CD4-positive, alpha-beta T cell (primary cell): ENCODE data around the gene RIMS3. TPM values are rescaled to one million over a fixed set of nuclear protein-coding genes. Genes with fewer than 3 reads are reported as not detected.

ENCODE experiments used
- ATAC-seq: fragments of 200-7000 bp; cut with Tn5 transposase; one replicate; pipeline ENCODE4 v1.10.0; 2022; ENCODE audit warnings: mild to moderate bottlenecking; ENCODE audit not compliant: poor library complexity
- CTCF ChIA-PET: fragments of 350-600 bp; sonication (Branson Sonifier 250); formaldehyde crosslinking; loops from one replicate; lab custom pipeline; 2021; ENCODE audit warnings: antibody characterized with exemption, inconsistent platforms; lab: Charles Lee
- POLR2A ChIA-PET: fragments of 350-600 bp; sonication (Branson Sonifier 250); formaldehyde crosslinking; loops from one replicate; lab custom pipeline; 2021; ENCODE audit warnings: antibody characterized with exemption, inconsistent platforms; lab: Charles Lee
- DNase-seq, 14 experiments: peaks; one replicate each; pipeline ENCODE4 v3.0.0-alpha.2; 2013 to 2020; ENCODE audit warnings: mixed read lengths in 2 of 14
- H3K27ac ChIP-seq, 2 donors: one replicate each; pipeline versions ENCODE4 v1.5.1 to v1.7.0; 2013; ENCODE audit warnings: low read length in 2 of 2, low read depth in 1 of 2, mild to moderate bottlenecking in 1 of 2
- H3K27me3 ChIP-seq, 2 experiments: 1 replicate in 1 of 2; 2 replicates in 1 of 2; pipeline versions ENCODE4 v1.6.1 to v1.7.0; 2013; ENCODE audit warnings: low read length in 2 of 2, control low read depth in 1 of 2, mild to moderate bottlenecking in 1 of 2, moderate library complexity in 1 of 2; ENCODE audit not compliant: insufficient read depth in 2 of 2, control insufficient read depth in 1 of 2
- H3K36me3 ChIP-seq: one replicate; pipeline ENCODE4 v1.6.1; 2013; ENCODE audit warnings: low read length, control low read depth; ENCODE audit not compliant: insufficient read depth
- H3K4me1 ChIP-seq: one replicate; pipeline ENCODE4 v1.6.1; 2013; ENCODE audit warnings: low read length, control low read depth; ENCODE audit not compliant: insufficient read depth
- H3K4me3 ChIP-seq: one replicate; pipeline ENCODE4 v1.5.1; 2013; ENCODE audit warnings: mild to moderate bottlenecking, low read length, moderate library complexity
- H3K9me3 ChIP-seq, 2 experiments: 1 replicate in 1 of 2; 2 replicates in 1 of 2; pipeline versions ENCODE4 v1.6.1 to v1.7.0; 2013; ENCODE audit warnings: low read length in 2 of 2, mild to moderate bottlenecking in 2 of 2, control low read depth in 1 of 2, moderate library complexity in 1 of 2; ENCODE audit not compliant: control insufficient read depth in 1 of 2, insufficient read depth in 1 of 2
- H3K27ac Mint-ChIP-seq: one replicate; pipeline ENCODE4 v1.8.0; 2020; ENCODE audit warnings: mixed read lengths
- H3K27me3 Mint-ChIP-seq: one replicate; pipeline ENCODE4 v1.8.0; 2021; ENCODE audit warnings: mixed read lengths
- H3K36me3 Mint-ChIP-seq: one replicate; pipeline ENCODE4 v1.8.0; 2021; ENCODE audit warnings: low read depth, mixed read lengths
- H3K4me1 Mint-ChIP-seq: one replicate; pipeline ENCODE4 v1.8.0; 2021; ENCODE audit warnings: low read depth, mixed read lengths
- H3K4me3 Mint-ChIP-seq: one replicate; pipeline ENCODE4 v1.8.0; 2020; ENCODE audit warnings: mild to moderate bottlenecking, mixed read lengths
- H3K9me3 Mint-ChIP-seq: one replicate; pipeline ENCODE4 v1.8.0; 2020; ENCODE audit warnings: mixed read lengths
- intact Hi-C, 2 experiments: fragments of 100-400 bp; cut with DNase I in 1 of 2; cut with micrococcal nuclease in 1 of 2; formaldehyde crosslinking; loops; one replicate each; pipeline versions ENCODE4 v1.15.1 to v1.9.0; 2023 to 2025; cut with DNase I, micrococcal nuclease
- total RNA-seq, 174 experiments: library from RNA in 2 of 174; stranded (reverse) in 2 of 174; gene quantifications; one replicate each; pipeline ENCODE4 v1.2.3 and lab custom pipeline; 2021 to 2026
- TF ChIP-seq, protein P1 (sequence below): fragments of 200-600 bp; IDR thresholded peaks from one replicate; pipeline ENCODE4 v1.8.0; 2022; ENCODE audit warnings: antibody characterized with exemption, mild to moderate bottlenecking

The RIMS3 gene
- total RNA-seq, 2 experiments from 2014 or later, result 0.99 to 1.1 TPM

DNA sequence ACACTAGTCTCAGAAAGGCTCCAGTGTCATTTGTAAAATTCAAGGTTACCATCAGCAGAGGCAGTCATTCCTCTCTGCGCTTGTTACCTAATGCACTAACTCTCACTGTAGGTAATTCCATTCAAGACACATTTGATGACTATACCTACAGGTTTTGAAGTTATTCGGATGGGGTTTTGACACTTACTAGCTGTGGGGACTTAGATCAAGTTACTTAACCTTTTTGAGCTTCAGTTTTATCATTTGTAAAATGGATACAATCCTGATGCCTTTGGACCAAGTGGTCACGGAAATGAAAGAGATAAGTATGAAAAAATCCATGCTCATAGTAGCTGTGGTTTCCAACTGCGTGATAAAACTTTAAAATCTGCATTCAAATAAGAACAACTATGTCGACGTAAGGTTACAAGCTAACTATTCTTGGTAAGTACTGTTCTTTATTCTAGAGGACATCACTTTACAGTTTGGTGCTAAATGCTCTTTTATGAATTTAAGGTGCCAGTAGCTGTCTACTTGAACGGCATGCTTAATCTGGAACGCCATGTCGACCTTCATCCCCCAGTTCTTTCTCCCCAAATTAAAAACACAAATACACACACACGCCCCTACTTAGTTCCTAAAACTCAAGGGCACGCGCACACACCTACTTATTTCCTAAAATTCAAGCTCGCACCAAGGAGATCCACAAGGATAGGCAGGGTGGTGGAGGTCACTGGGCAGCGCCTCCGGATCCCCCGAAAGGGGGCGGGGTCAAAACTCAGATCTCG is 25.5 kb upstream of the RIMS3 start:
- peak; percentile 1 for ATAC-seq

DNA sequence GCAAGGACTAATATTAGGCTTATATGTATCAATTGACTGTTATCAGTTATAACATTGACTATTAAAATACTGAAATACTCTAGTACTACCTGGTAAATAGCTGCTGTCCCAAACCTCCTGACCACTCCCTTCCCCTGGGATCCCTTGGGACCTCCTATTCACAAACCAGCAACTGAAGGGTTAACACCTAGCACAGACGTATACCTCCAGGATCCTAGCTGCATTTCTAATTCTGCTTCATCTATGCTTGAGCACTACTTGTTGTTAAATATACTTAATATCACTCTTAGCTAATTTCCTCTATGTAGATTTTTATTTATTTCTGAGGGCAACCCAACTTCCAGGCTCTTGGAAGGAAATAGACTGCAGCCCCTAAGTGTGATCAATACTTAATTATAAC is 24.3 kb upstream of the RIMS3 start:
- DNase-seq (no peak), ATAC-seq (no peak)
- Mint-ChIP-seq H3K9me3 (no peaks in the 10 kb centered on the region), H3K27ac (peak overlapping the region; percentile 25), H3K36me3 (peaks cover 36% of the 10 kb centered on the region), H3K27me3 (no peaks in the 10 kb centered on the region), H3K4me3 (peak overlapping the region; percentile 57), H3K4me1 (peaks cover 58% of the 10 kb centered on the region)
- CTCF ChIA-PET, result interaction anchor here (0.6 to 2.4 kb wide), 7 partner anchors 9 to 85 kb away, joined by 3 to 6 read pairs (median 4); no protein-coding TSS in a partner anchor
- Histone ChIP-seq H3K27ac (no peak overlapping the region), H3K27me3 (no peaks in the 10 kb centered on the region), H3K4me1 (peaks cover 16% of the 10 kb centered on the region), H3K9me3 (no peaks in the 10 kb centered on the region), H3K4me3 (no peak overlapping the region), H3K36me3 (peaks cover 2% of the 10 kb centered on the region)
- intact Hi-C loops, result loop anchor here in 1 of 2 experiments (2.0 to 10.0 kb wide), 6 partner anchors 25 to 645 kb away; partner anchors contain the start of genes CAP1, CITED4, RIMS3 and SMAP2
- POLR2A ChIA-PET, result interaction anchor here (7.3 to 8.4 kb wide), 2 partner anchors 17 to 172 kb away, joined by 96 to 174 read pairs; partner anchors contain the start of gene CITED4
- TF ChIP-seq, protein P1, sequence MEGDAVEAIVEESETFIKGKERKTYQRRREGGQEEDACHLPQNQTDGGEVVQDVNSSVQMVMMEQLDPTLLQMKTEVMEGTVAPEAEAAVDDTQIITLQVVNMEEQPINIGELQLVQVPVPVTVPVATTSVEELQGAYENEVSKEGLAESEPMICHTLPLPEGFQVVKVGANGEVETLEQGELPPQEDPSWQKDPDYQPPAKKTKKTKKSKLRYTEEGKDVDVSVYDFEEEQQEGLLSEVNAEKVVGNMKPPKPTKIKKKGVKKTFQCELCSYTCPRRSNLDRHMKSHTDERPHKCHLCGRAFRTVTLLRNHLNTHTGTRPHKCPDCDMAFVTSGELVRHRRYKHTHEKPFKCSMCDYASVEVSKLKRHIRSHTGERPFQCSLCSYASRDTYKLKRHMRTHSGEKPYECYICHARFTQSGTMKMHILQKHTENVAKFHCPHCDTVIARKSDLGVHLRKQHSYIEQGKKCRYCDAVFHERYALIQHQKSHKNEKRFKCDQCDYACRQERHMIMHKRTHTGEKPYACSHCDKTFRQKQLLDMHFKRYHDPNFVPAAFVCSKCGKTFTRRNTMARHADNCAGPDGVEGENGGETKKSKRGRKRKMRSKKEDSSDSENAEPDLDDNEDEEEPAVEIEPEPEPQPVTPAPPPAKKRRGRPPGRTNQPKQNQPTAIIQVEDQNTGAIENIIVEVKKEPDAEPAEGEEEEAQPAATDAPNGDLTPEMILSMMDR, result no peak

More for the DNA sequence above, 25.5 kb upstream of the RIMS3 start:
- no peaks in the 10 kb centered on the region for H3K9me3 ChIP-seq
- H3K36me3 ChIP-seq, result peaks cover 2% of the 10 kb centered on the region
- H3K27ac Mint-ChIP-seq, result peak overlapping the region; percentile 92
- no peaks in the 10 kb centered on the region for H3K27me3 ChIP-seq
- intact Hi-C loops, result loop anchor here (1.0 to 10.0 kb wide), 7 partner anchors 18 to 646 kb away; partner anchors contain the start of genes CAP1 (in 1 of the 2), CITED4 (in 1 of the 2), RIMS3 (in 1 of the 2) and SMAP2 (in 1 of the 2)
- H3K27me3 Mint-ChIP-seq, result no peaks in the 10 kb centered on the region
- no peaks in the 10 kb centered on the region for H3K9me3 Mint-ChIP-seq
- ChIA-PET POLR2A (interaction anchor here (0.6 to 8.4 kb wide), 41 partner anchors 8 to 1992 kb away, joined by 3 to 174 read pairs (median 6); partner anchors contain the start of genes CITED4, CTPS1, EXO5 and PPIE), CTCF (interaction anchor here (1.0 to 2.4 kb wide), 8 partner anchors 10 to 158 kb away, joined by 3 to 9 read pairs (median 4); no protein-coding TSS in a partner anchor)
- peak overlapping the region; percentile 91 for H3K4me3 Mint-ChIP-seq
- peaks cover 26% of the 10 kb centered on the region for H3K4me1 ChIP-seq
- H3K27ac ChIP-seq, result peak overlapping the region; percentile 98 to 100
- peak in 2 of 14 experiments; percentile 34 to 38 for DNase-seq
- H3K36me3 Mint-ChIP-seq, result peaks cover 36% of the 10 kb centered on the region
- H3K4me1 Mint-ChIP-seq, result peaks cover 65% of the 10 kb centered on the region
- TF ChIP-seq, protein P1, result no peak
- peak overlapping the region; percentile 96 for H3K4me3 ChIP-seq

DNA sequence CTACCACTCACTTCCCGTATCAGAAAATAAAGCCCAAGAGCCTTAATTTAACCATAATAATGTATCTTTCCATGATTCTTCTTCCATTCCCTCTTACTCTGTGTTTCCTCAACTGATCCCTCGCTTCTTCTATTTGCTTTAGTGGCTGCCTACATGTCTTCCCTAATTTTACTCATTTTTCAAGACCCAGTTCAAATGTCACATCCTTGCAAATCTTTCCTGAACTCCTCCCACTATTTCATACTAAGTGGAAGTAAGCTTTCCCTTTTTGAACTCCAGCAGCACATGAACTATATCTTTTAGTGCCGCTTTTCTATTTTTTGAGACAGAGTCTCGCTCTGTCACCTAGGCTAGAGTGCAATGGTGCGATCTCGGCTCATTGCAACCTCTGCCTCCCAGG is 22.2 kb upstream of the RIMS3 start:
- ATAC-seq, result no peak
- Mint-ChIP-seq H3K4me3 (no peak overlapping the region), H3K36me3 (peaks cover 29% of the 10 kb centered on the region), H3K27ac (no peak overlapping the region), H3K9me3 (no peaks in the 10 kb centered on the region), H3K4me1 (peaks cover 37% of the 10 kb centered on the region), H3K27me3 (no peaks in the 10 kb centered on the region)
- no peak for DNase-seq
- peaks cover 6% of the 10 kb centered on the region for H3K4me1 ChIP-seq
- ChIA-PET POLR2A (interaction anchor here (7.3 to 8.4 kb wide), 2 partner anchors 19 to 174 kb away, joined by 96 to 174 read pairs; partner anchors contain the start of gene CITED4), CTCF (no interaction called here)
- H3K27ac ChIP-seq, result no peak overlapping the region
- H3K36me3 ChIP-seq, result peaks cover 2% of the 10 kb centered on the region
- TF ChIP-seq, protein P1, result no peak
- intact Hi-C loops, result no loop called here
- H3K9me3 ChIP-seq, result no peaks in the 10 kb centered on the region
- no peak overlapping the region for H3K4me3 ChIP-seq
- H3K27me3 ChIP-seq, result no peaks in the 10 kb centered on the region
